ENCODE measurements around the gene TNN.
"Not testable (repeated sequence)": the region's sequence is repeated elsewhere in the genome, so short reads cannot be mapped to it uniquely, and the experiment has no call there.

Gene TNN

DNA sequence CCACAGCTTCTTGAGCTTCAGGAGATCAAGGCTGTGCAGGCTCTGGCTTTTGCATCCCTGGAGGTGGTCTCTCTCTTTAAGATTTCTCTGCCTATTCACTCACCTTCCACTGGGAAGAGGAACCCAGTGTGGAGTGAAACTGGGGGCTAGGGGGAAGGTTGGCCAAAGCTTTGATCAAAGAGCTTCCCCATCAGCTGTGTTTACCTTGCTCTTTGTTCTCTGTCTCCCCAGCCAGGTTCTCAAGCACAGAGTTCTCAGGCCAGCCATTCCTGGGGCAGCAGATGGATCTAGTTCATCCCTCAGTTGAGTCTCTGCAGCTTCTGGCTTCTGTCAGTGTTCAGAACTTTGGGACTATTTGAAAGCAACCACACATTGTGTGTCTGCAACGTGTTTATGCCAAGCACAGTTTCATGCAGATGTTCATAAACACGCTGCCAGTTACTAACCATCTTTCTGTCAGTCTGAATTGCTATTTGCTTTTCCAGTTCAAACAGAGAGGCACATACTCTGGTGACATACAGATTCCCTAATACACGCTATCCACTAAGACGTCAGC lies 27.2 kb upstream of the TNN start:
- Histone ChIP-seq H3K27ac (ENCODE audit: low read length) (no peak overlapping the region), H3K4me1 (ENCODE audit: control insufficient read depth in 1 of 2, insufficient read depth in 2 of 2, low read length in 2 of 2) (no peaks in the 10 kb centered on the region), H3K27me3 (ENCODE audit: low read depth, low read length) (no peaks in the 10 kb centered on the region), H3K36me3 (ENCODE audit: control insufficient read depth in 1 of 2, insufficient read depth in 2 of 2, low read length in 2 of 2) (no peaks in the 10 kb centered on the region), H3K9me3 (ENCODE audit: control insufficient read depth in 1 of 2, low read length in 2 of 2) (no peaks in the 10 kb centered on the region), H3K4me3 (ENCODE audit: low read depth in 1 of 2, low read length in 2 of 2) (no peak overlapping the region)

DNA sequence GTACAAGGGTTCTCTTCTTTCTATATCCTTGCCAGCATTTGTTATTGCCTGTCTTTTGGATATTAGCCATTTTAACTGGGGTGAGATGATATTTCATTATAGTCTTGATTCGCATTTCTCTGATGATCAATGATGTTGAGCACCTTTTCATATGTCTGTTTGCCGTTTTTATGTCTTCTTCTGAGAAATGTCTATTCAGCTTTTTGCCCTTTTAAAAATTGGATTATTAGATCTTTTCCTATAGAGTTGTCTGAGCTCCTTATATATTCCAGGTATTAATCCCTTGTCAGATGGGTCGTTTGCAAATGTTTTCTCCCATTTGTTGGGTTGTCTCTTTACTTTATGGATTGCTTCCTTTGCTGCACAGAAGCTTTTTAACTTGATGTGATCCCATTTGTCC lies 25.0 kb upstream of the TNN start:
- Histone ChIP-seq H3K4me3 (ENCODE audit: low read depth in 1 of 2, low read length in 2 of 2) (no peak overlapping the region), H3K9me3 (ENCODE audit: control insufficient read depth in 1 of 2, low read length in 2 of 2) (no peaks in the 10 kb centered on the region), H3K4me1 (ENCODE audit: control insufficient read depth in 1 of 2, insufficient read depth in 2 of 2, low read length in 2 of 2) (no peaks in the 10 kb centered on the region), H3K27me3 (ENCODE audit: low read depth, low read length) (no peaks in the 10 kb centered on the region), H3K27ac (ENCODE audit: low read length) (no peak overlapping the region), H3K36me3 (ENCODE audit: control insufficient read depth in 1 of 2, insufficient read depth in 2 of 2, low read length in 2 of 2) (no peaks in the 10 kb centered on the region)

DNA sequence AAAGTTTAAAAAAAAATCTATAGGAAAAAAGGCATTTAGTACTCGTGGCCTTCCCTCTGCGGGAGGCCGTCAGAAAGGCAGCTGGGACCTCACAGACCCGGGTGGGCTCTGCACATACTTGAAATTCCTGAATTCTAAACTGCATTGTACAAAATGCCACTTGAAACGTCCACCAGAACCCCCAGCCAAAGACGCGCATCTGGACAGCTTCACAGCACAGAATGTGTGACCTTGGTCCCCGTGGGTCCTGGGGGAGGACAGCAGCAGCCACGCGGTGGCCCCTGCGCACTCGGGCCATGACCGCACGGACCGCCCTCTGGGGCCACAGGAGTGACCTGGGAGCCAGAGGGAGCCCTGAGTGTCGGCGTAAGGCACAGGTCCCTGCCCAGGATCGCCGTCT lies 23.8 kb upstream of the TNN start:
- Histone ChIP-seq H3K36me3 (ENCODE audit: control insufficient read depth in 1 of 2, insufficient read depth in 2 of 2, low read length in 2 of 2) (no peaks in the 10 kb centered on the region), H3K27ac (ENCODE audit: low read length) (no peak overlapping the region), H3K27me3 (ENCODE audit: low read depth, low read length) (no peaks in the 10 kb centered on the region), H3K4me3 (ENCODE audit: low read depth in 1 of 2, low read length in 2 of 2) (no peak overlapping the region), H3K9me3 (ENCODE audit: control insufficient read depth in 1 of 2, low read length in 2 of 2) (no peaks in the 10 kb centered on the region), H3K4me1 (ENCODE audit: control insufficient read depth in 1 of 2, insufficient read depth in 2 of 2, low read length in 2 of 2) (no peaks in the 10 kb centered on the region)

- H3K36me3 ChIP-seq (ENCODE audit: control insufficient read depth in 1 of 2, insufficient read depth in 2 of 2, low read length in 2 of 2); H3K27ac ChIP-seq (ENCODE audit: low read length); H3K9me3 ChIP-seq (ENCODE audit: control insufficient read depth in 1 of 2, low read length in 2 of 2); H3K4me1 ChIP-seq (ENCODE audit: control insufficient read depth in 1 of 2, insufficient read depth in 2 of 2, low read length in 2 of 2); H3K4me3 ChIP-seq (ENCODE audit: low read depth in 1 of 2, low read length in 2 of 2); H3K27me3 ChIP-seq (ENCODE audit: low read depth, low read length): not testable (repeated sequence)
Observed at GRCh38 chr1:175044591-175044990, 23.0 kb upstream of the TNN start.

- Histone ChIP-seq H3K4me1 (ENCODE audit: control insufficient read depth in 1 of 2, insufficient read depth in 2 of 2, low read length in 2 of 2) (no peaks in the 10 kb centered on the region), H3K36me3 (ENCODE audit: control insufficient read depth in 1 of 2, insufficient read depth in 2 of 2, low read length in 2 of 2) (no peaks in the 10 kb centered on the region), H3K27me3 (ENCODE audit: low read depth, low read length) (no peaks in the 10 kb centered on the region), H3K9me3 (ENCODE audit: control insufficient read depth in 1 of 2, low read length in 2 of 2) (no peaks in the 10 kb centered on the region), H3K27ac (ENCODE audit: low read length) (no peak overlapping the region), H3K4me3 (ENCODE audit: low read depth in 1 of 2, low read length in 2 of 2) (no peak overlapping the region)
Observed at GRCh38 chr1:175045097-175045496, 22.5 kb upstream of the TNN start.

- no peaks in the 10 kb centered on the region for H3K36me3 ChIP-seq (ENCODE audit: control insufficient read depth in 1 of 2, insufficient read depth in 2 of 2, low read length in 2 of 2)
- no peak overlapping the region for H3K27ac ChIP-seq (ENCODE audit: low read length)
- H3K27me3 ChIP-seq (ENCODE audit: low read depth, low read length), result no peaks in the 10 kb centered on the region
- H3K4me3 ChIP-seq (ENCODE audit: low read depth in 1 of 2, low read length in 2 of 2), result no peak overlapping the region
- H3K9me3 ChIP-seq (ENCODE audit: control insufficient read depth in 1 of 2, low read length in 2 of 2), result no peaks in the 10 kb centered on the region
- no peaks in the 10 kb centered on the region for H3K4me1 ChIP-seq (ENCODE audit: control insufficient read depth in 1 of 2, insufficient read depth in 2 of 2, low read length in 2 of 2)
Observed at GRCh38 chr1:175045519-175045918, 22.1 kb upstream of the TNN start.

- Histone ChIP-seq H3K27ac (ENCODE audit: low read length) (no peak overlapping the region), H3K4me1 (ENCODE audit: control insufficient read depth in 1 of 2, insufficient read depth in 2 of 2, low read length in 2 of 2) (no peaks in the 10 kb centered on the region)
Observed at GRCh38 chr1:175050992-175051391, 16.6 kb upstream of the TNN start.

DNA sequence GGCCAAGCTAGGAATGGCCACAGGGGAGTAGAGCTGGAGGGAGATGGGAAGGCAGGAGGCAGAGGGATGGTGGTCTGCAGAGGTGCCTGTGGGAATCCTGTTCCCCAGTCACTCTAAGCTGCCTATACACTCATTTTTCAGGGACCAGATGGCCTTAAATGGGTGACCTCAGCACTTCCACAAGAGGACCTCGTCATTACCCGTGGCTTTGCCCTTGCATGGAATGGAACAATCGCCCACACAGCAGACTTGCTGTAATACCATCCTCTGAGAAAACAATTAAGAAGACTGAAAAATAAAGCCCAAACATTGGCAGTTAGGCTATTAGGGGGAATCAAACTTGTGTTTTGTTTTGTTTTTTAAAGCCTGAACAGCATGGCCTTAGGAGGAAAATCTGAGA lies 12.9 kb upstream of the TNN start:
- H3K36me3 ChIP-seq (ENCODE audit: control insufficient read depth in 1 of 2, insufficient read depth in 2 of 2, low read length in 2 of 2), result no peaks in the 10 kb centered on the region
- H3K4me1 ChIP-seq (ENCODE audit: control insufficient read depth in 1 of 2, insufficient read depth in 2 of 2, low read length in 2 of 2), result no peaks in the 10 kb centered on the region
- no peak overlapping the region for H3K27ac ChIP-seq (ENCODE audit: low read length)
- H3K27me3 ChIP-seq (ENCODE audit: low read depth, low read length), result no peaks in the 10 kb centered on the region
- H3K9me3 ChIP-seq (ENCODE audit: control insufficient read depth in 1 of 2, low read length in 2 of 2), result no peaks in the 10 kb centered on the region
- no peak overlapping the region for H3K4me3 ChIP-seq (ENCODE audit: low read depth in 1 of 2, low read length in 2 of 2)

More at GRCh38 chr1:175050992-175051391, 16.6 kb upstream of the TNN start:
- no peaks in the 10 kb centered on the region for H3K27me3 ChIP-seq (ENCODE audit: low read depth, low read length)
- no peak overlapping the region for H3K4me3 ChIP-seq (ENCODE audit: low read depth in 1 of 2, low read length in 2 of 2)
- H3K9me3 ChIP-seq (ENCODE audit: control insufficient read depth in 1 of 2, low read length in 2 of 2), result no peaks in the 10 kb centered on the region
- H3K36me3 ChIP-seq (ENCODE audit: control insufficient read depth in 1 of 2, insufficient read depth in 2 of 2, low read length in 2 of 2), result no peaks in the 10 kb centered on the region

DNA sequence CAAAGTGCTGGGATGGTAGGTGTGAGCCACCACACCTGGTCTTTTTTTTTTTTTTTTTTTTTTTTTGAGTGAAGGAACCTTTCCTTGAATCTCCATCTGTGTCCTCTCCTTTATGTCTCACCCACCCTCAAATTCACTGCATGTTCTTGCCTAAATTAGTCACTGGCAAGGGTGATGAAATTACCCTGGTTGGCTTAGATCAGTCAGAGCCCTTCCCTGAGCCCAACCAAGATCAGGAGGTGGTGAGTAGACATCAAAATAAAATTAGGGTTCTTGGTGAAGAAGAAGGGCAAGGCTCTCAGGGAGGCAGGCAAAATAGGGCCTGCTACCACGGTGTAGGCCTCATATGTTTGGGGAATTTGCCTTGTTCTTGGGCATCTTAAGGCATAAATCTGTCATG lies 5.3 kb upstream of the TNN start:
- Histone ChIP-seq H3K27ac (ENCODE audit: low read length) (no peak overlapping the region), H3K9me3 (ENCODE audit: control insufficient read depth in 1 of 2, low read length in 2 of 2) (no peaks in the 10 kb centered on the region), H3K27me3 (ENCODE audit: low read depth, low read length) (no peaks in the 10 kb centered on the region)

GRCh38 chr1:175062858-175063257 lies 4.8 kb upstream of the TNN start:
- H3K27me3 ChIP-seq (ENCODE audit: low read depth, low read length), result no peaks in the 10 kb centered on the region
- H3K27ac ChIP-seq (ENCODE audit: low read length), result no peak overlapping the region
- no peaks in the 10 kb centered on the region for H3K4me1 ChIP-seq (ENCODE audit: control insufficient read depth in 1 of 2, insufficient read depth in 2 of 2, low read length in 2 of 2)
- H3K36me3 ChIP-seq (ENCODE audit: control insufficient read depth in 1 of 2, insufficient read depth in 2 of 2, low read length in 2 of 2), result no peaks in the 10 kb centered on the region
- no peak overlapping the region for H3K4me3 ChIP-seq (ENCODE audit: low read depth in 1 of 2, low read length in 2 of 2)
- H3K9me3 ChIP-seq (ENCODE audit: control insufficient read depth in 1 of 2, low read length in 2 of 2), result no peaks in the 10 kb centered on the region

More for the DNA sequence above, 5.3 kb upstream of the TNN start:
- no peaks in the 10 kb centered on the region for H3K36me3 ChIP-seq (ENCODE audit: control insufficient read depth in 1 of 2, insufficient read depth in 2 of 2, low read length in 2 of 2)
- no peak overlapping the region for H3K4me3 ChIP-seq (ENCODE audit: low read depth in 1 of 2, low read length in 2 of 2)
- no peaks in the 10 kb centered on the region for H3K4me1 ChIP-seq (ENCODE audit: control insufficient read depth in 1 of 2, insufficient read depth in 2 of 2, low read length in 2 of 2)

DNA sequence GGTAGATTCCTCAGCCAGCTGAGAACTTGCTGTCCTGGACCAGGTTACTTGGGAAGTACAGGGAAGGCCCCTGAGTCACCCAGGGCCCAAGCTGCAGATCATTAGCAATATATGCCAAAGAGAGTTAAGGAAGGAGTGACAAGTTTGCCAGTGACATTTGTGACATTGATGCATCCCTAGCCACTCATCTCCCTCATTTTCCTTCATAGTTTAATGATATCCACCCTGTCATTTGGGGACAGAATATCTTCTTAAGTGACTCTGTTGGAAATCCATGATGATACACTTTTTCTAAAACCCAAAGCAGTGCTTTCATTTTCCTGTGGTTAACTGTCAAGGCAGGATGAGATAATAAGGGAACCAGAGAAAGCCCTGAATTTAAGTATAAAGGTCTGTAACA lies 3.2 kb downstream of the TNN start:
- no peak overlapping the region for H3K4me3 ChIP-seq (ENCODE audit: low read depth in 1 of 2, low read length in 2 of 2)
- H3K4me1 ChIP-seq (ENCODE audit: control insufficient read depth in 1 of 2, insufficient read depth in 2 of 2, low read length in 2 of 2), result peaks cover 9 to 11% of the 10 kb centered on the region in 2 donors
- no peaks in the 10 kb centered on the region for H3K9me3 ChIP-seq (ENCODE audit: control insufficient read depth in 1 of 2, low read length in 2 of 2)
- peaks cover 5% of the 10 kb centered on the region for H3K27me3 ChIP-seq (ENCODE audit: low read depth, low read length)
- no peaks in the 10 kb centered on the region for H3K36me3 ChIP-seq (ENCODE audit: control insufficient read depth in 1 of 2, insufficient read depth in 2 of 2, low read length in 2 of 2)
- H3K27ac ChIP-seq (ENCODE audit: low read length), result no peak overlapping the region

DNA sequence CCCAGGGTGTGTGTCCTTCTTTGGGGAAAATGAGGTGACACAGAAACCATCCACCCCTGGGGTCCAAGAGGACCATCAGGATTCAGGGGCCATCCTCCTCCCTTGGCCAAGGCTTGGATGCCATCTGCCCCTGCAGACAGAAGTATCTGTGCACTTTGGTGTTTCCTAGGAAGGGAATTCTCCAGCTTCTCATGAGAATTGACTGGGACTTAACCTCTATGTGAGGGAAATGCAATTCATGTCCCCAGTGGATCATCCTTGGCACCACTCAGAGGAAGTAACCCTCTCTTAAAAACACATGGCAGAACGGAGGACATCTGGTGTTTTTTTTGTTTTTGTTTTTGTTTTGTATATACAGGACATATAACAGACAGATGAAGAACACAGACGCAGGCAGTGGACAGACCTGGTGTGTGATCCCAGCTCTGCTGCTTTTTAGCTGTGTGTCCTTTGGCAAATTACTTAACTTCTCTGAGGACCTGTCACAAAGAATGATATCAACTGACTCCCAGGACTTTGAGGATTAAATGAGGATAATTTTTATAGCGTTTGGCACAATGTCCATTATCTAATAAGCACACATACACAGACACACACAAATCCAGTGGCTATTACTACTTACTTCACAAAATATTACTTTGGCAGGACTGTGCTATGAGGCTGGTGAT lies 3.8 kb downstream of the TNN start:
- Histone ChIP-seq H3K4me3 (ENCODE audit: low read depth in 1 of 2, low read length in 2 of 2) (no peak overlapping the region), H3K4me1 (ENCODE audit: control insufficient read depth in 1 of 2, insufficient read depth in 2 of 2, low read length in 2 of 2) (peaks cover 9 to 11% of the 10 kb centered on the region in 2 donors), H3K27me3 (ENCODE audit: low read depth, low read length) (peaks cover 5% of the 10 kb centered on the region), H3K9me3 (ENCODE audit: control insufficient read depth in 1 of 2, low read length in 2 of 2) (no peaks in the 10 kb centered on the region), H3K27ac (ENCODE audit: low read length) (no peak overlapping the region), H3K36me3 (ENCODE audit: control insufficient read depth in 1 of 2, insufficient read depth in 2 of 2, low read length in 2 of 2) (no peaks in the 10 kb centered on the region)

All from muscle layer of duodenum (tissue), 2 donors.